OCI-LY3 (cell line): ENCODE results near the gene DDIAS.

ENCODE experiments used
- EZH2phosphoT487 ChIP-seq: fragments of 200-600 bp; shearing (Covaris generic); IDR thresholded peaks from 2 replicates; pipeline ENCODE4 v1.6.1; 2018; ENCODE audit warnings: antibody characterized with exemption, mixed run types, low read depth
- TF ChIP-seq, protein P1 (sequence below): fragments of 200-600, 300-600 bp; sonication (generic); IDR thresholded peaks from 2 replicates; pipeline ENCODE4 v1.5.1; 2014; ENCODE audit warnings: antibody characterized with exemption, low read length, low read depth

DNA sequence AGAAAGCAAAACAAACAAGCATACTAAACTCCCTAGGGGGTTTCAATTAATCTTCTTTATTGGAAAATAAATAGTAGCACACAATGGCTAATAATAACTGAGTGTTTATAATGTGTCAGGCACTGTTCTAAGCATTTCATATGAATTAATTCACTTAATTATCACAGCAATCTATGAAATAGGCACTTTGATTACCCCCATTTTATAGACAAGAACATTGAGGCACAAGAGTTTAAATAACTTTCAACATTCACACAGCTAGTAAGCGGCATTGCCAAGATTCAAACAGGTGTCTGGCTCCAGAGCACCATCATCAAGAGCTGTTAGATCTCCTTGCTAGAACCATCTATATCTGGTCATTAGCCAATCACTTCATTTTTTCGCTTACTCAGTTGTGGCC, 44.4 kb upstream of the DDIAS start:
- TF ChIP-seq, protein P1, sequence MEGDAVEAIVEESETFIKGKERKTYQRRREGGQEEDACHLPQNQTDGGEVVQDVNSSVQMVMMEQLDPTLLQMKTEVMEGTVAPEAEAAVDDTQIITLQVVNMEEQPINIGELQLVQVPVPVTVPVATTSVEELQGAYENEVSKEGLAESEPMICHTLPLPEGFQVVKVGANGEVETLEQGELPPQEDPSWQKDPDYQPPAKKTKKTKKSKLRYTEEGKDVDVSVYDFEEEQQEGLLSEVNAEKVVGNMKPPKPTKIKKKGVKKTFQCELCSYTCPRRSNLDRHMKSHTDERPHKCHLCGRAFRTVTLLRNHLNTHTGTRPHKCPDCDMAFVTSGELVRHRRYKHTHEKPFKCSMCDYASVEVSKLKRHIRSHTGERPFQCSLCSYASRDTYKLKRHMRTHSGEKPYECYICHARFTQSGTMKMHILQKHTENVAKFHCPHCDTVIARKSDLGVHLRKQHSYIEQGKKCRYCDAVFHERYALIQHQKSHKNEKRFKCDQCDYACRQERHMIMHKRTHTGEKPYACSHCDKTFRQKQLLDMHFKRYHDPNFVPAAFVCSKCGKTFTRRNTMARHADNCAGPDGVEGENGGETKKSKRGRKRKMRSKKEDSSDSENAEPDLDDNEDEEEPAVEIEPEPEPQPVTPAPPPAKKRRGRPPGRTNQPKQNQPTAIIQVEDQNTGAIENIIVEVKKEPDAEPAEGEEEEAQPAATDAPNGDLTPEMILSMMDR = no peak
- no peak for TF ChIP-seq EZH2phosphoT487
